ENCODE measurements around the gene ZNF283. TPM values are rescaled to one million over a fixed set of nuclear protein-coding genes. Genes with fewer than 3 reads are reported as not detected.
A peak's percentile ranks its signal among the peaks of the same experiment; 100 is the strongest.

Gene ZNF283
- total and polyA plus RNA-seq, 4 donors, result 0.65 to 6.4 (median 2.9) TPM

- 96% methylated on average over 2 of the region's 2 CpGs for WGBS
- Histone ChIP-seq H3K4me3 (ENCODE audit: low read depth in 1 of 3, low read length in 3 of 3) (peak overlapping the region in 1 of 3 donors; percentile 38), H3K36me3 (ENCODE audit: control insufficient read depth in 4 of 4, insufficient read depth in 3 of 4, low read depth in 1 of 4, low read length in 3 of 4) (peaks cover 0 to 5% (median 0%) of the 10 kb centered on the region in 4 donors), H3K4me1 (ENCODE audit: control insufficient read depth in 4 of 4, insufficient read depth in 4 of 4, low read length in 3 of 4) (peaks cover 0 to under 1% (median 0%) of the 10 kb centered on the region in 4 donors), H3K27ac (ENCODE audit: low read depth in 1 of 2, low read length in 2 of 2) (no peak overlapping the region), H3K9ac (ENCODE audit: low read depth in 1 of 2, low read length in 2 of 2) (no peak overlapping the region), H3K9me3 (ENCODE audit: control insufficient read depth in 4 of 4, low read length in 3 of 4) (peaks cover 21 to 70% (median 37%) of the 10 kb centered on the region in 4 donors), H3K27me3 (ENCODE audit: control insufficient read depth in 4 of 4, insufficient read depth in 4 of 4, low read length in 3 of 4) (no peaks in the 10 kb centered on the region)
- TF ChIP-seq MAX (IDR thresholded peaks at IDR 0.05), result no peak
- TF ChIP-seq ATF3 (IDR thresholded peaks at IDR 0.05), result no peak
- no peak for TF ChIP-seq GABPA (IDR thresholded peaks at IDR 0.05 in 1 of 2, conservative IDR thresholded peaks at IDR 0.05 in 1 of 2)
- TF ChIP-seq JUND (IDR thresholded peaks at IDR 0.05), result no peak
- no peak for DNase-seq (ENCODE audit: low spot score)
Observed at GRCh38 chr19:43895727-43896308, 68.7 kb downstream of the ZNF283 start.

Other genes with a start within 250 kb of the ZNF283 start
- 10 to 100 TPM in 1 of 2 donors, 1 to 10 TPM in 1; 6.4 to 15.5 TPM for gene IRGQ, start 231.2 kb upstream of the ZNF283 start, total RNA-seq
- gene IRGQ, start 231.2 kb upstream of the ZNF283 start, polyA plus RNA-seq, result 1 to 10 TPM; 2.8 to 4.0 TPM
- 1 to 10 TPM; 6.9 to 7.1 TPM for gene ZNF576, start 230.7 kb upstream of the ZNF283 start, total RNA-seq
- gene ZNF576, start 230.7 kb upstream of the ZNF283 start, polyA plus RNA-seq, result 10 to 100 TPM; 14.7 to 14.9 TPM
- gene SRRM5, start 215.2 kb upstream of the ZNF283 start, total RNA-seq, result under 1 TPM; 0.08 to 0.09 TPM
- under 1 TPM; 0.07 to 0.09 TPM for gene SRRM5, start 215.2 kb upstream of the ZNF283 start, polyA plus RNA-seq
- gene ZNF428, start 207.7 kb upstream of the ZNF283 start, total RNA-seq, result 10 to 100 TPM in 1 of 2 donors, 1 to 10 TPM in 1; 9.7 to 22.1 TPM
- 10 to 100 TPM in 1 of 2 donors, 1 to 10 TPM in 1; 6.5 to 19.1 TPM for gene ZNF428, start 207.7 kb upstream of the ZNF283 start, polyA plus RNA-seq
- 1 to 10 TPM; 2.8 to 3.7 TPM for gene CADM4, start 187.5 kb upstream of the ZNF283 start, total RNA-seq
- gene CADM4, start 187.5 kb upstream of the ZNF283 start, polyA plus RNA-seq, result 1 to 10 TPM in 1 of 2 donors, under 1 TPM in 1; 0.47 to 4.9 TPM
- 1 to 10 TPM; 2.8 to 3.7 TPM for gene PLAUR, start 157.2 kb upstream of the ZNF283 start, total RNA-seq
- gene PLAUR, start 157.2 kb upstream of the ZNF283 start, polyA plus RNA-seq, result 1 to 10 TPM; 1.1 to 1.9 TPM
- not detected for gene IRGC, start 111.2 kb upstream of the ZNF283 start, total RNA-seq
- not detected for gene IRGC, start 111.2 kb upstream of the ZNF283 start, polyA plus RNA-seq
- gene SMG9, start 72.4 kb upstream of the ZNF283 start, total RNA-seq, result 1 to 10 TPM; 5.5 to 6.2 TPM
- 1 to 10 TPM; 5.4 to 8.9 TPM for gene SMG9, start 72.4 kb upstream of the ZNF283 start, polyA plus RNA-seq
- gene KCNN4, start 46.3 kb upstream of the ZNF283 start, total RNA-seq, result 10 to 100 TPM in 1 of 2 donors, under 1 TPM in 1; 0.25 to 30.3 TPM
- under 1 TPM; 0.14 to 0.76 TPM for gene KCNN4, start 46.3 kb upstream of the ZNF283 start, polyA plus RNA-seq
- under 1 TPM; 0.08 to 0.14 TPM for gene LYPD5, start 24.9 kb upstream of the ZNF283 start, total RNA-seq
- gene LYPD5, start 24.9 kb upstream of the ZNF283 start, polyA plus RNA-seq, result under 1 TPM in 1 of 2 donors, not detected in 1; 0.13 TPM
- under 1 TPM; 0.33 TPM for gene ZNF404, start 56.6 kb downstream of the ZNF283 start, total RNA-seq
- gene ZNF404, start 56.6 kb downstream of the ZNF283 start, polyA plus RNA-seq, result under 1 TPM; 0.21 to 0.31 TPM
- gene ZNF45, start 108.0 kb downstream of the ZNF283 start, total RNA-seq, result 10 to 100 TPM in 1 of 2 donors, 1 to 10 TPM in 1; 6.0 to 11.1 TPM
- gene ZNF45, start 108.0 kb downstream of the ZNF283 start, polyA plus RNA-seq, result 1 to 10 TPM; 1.5 to 2.5 TPM
- 1 to 10 TPM; 2.9 to 3.5 TPM for gene ZNF221, start 123.9 kb downstream of the ZNF283 start, total RNA-seq
- under 1 TPM; 0.30 to 0.51 TPM for gene ZNF221, start 123.9 kb downstream of the ZNF283 start, polyA plus RNA-seq
- 1 to 10 TPM; 3.8 to 5.5 TPM for gene ZNF155, start 156.9 kb downstream of the ZNF283 start, total RNA-seq
- gene ZNF155, start 156.9 kb downstream of the ZNF283 start, polyA plus RNA-seq, result 1 to 10 TPM; 1.7 to 2.0 TPM
- gene ZNF230, start 175.6 kb downstream of the ZNF283 start, total RNA-seq, result 1 to 10 TPM; 2.1 to 4.3 TPM
- gene ZNF230, start 175.6 kb downstream of the ZNF283 start, polyA plus RNA-seq, result 1 to 10 TPM; 1.3 to 1.5 TPM
- 1 to 10 TPM; 1.8 to 2.5 TPM for gene ZNF222, start 198.1 kb downstream of the ZNF283 start, total RNA-seq
- 1 to 10 TPM in 1 of 2 donors, under 1 TPM in 1; 0.79 to 1.2 TPM for gene ZNF222, start 198.1 kb downstream of the ZNF283 start, polyA plus RNA-seq
- 1 to 10 TPM; 1.6 to 2.8 TPM for gene ZNF223, start 224.7 kb downstream of the ZNF283 start, total RNA-seq
- gene ZNF223, start 224.7 kb downstream of the ZNF283 start, polyA plus RNA-seq, result 1 to 10 TPM; 1.4 to 2.2 TPM
- 1 to 10 TPM in 1 of 2 donors, under 1 TPM in 1; 0.67 to 1.0 TPM for gene ZNF284, start 244.8 kb downstream of the ZNF283 start, total RNA-seq
- under 1 TPM; 0.32 to 0.56 TPM for gene ZNF284, start 244.8 kb downstream of the ZNF283 start, polyA plus RNA-seq